GM12878 (cell line): Measurements from ENCODE around the gene ODAD4. TPM values are rescaled to one million over a fixed set of nuclear protein-coding genes. Genes with fewer than 3 reads are reported as not detected.

ENCODE experiments used
- ATF3 ChIP-seq: IDR thresholded peaks from 2 replicates; pipeline ENCODE4 v1.6.1; 2011; ENCODE audit warnings: low read depth, mild to moderate bottlenecking, low read length, moderate library complexity, borderline replicate concordance; ENCODE audit errors: extremely low read depth
- BHLHE40 ChIP-seq, 2 experiments: fragments of 450-650 bp in 1 of 2; IDR thresholded peaks; 2 replicates each; pipeline ENCODE4 v1.6.1; 2011 to 2017; ENCODE audit warnings: low read depth in 2 of 2, borderline replicate concordance in 1 of 2, improper control_type of control experiment in 1 of 2, low read length in 1 of 2, mild to moderate bottlenecking in 1 of 2
- E2F4 ChIP-seq: IDR thresholded peaks from 2 replicates; pipeline ENCODE4 v1.6.1; 2012; ENCODE audit warnings: low read depth, low read length, improper control_type of control experiment
- ELK1 ChIP-seq: IDR thresholded peaks from 2 replicates; pipeline ENCODE4 v1.6.1; 2012; ENCODE audit warnings: low read depth, low read length, improper control_type of control experiment
- EP300 ChIP-seq, 2 experiments: fragments of 150-350 bp in 1 of 2; IDR thresholded peaks; 2 replicates each; pipeline ENCODE4 v1.6.1; 2011 to 2012; ENCODE audit warnings: low read depth in 2 of 2, low read length in 2 of 2, borderline replicate concordance in 1 of 2, improper control_type of control experiment in 1 of 2, inconsistent platforms in 1 of 2; ENCODE audit not compliant: control insufficient read depth in 1 of 2
- ESRRA ChIP-seq: IDR thresholded peaks from 2 replicates; pipeline ENCODE4 v1.6.1; 2012; ENCODE audit warnings: mild to moderate bottlenecking, low read length, improper control_type of control experiment
- FOXK2 ChIP-seq: fragments of 450-650 bp; IDR thresholded peaks from 2 replicates; pipeline ENCODE4 v1.6.1; 2017; ENCODE audit warnings: mild to moderate bottlenecking, moderate library complexity
- IRF4 ChIP-seq: IDR thresholded peaks from 2 replicates; pipeline ENCODE4 v1.6.1; 2011; ENCODE audit warnings: low read depth, low read length
- KLF5 ChIP-seq: fragments of 450-650 bp; IDR thresholded peaks from 2 replicates; pipeline ENCODE4 v1.6.1; 2014; ENCODE audit warnings: mild to moderate bottlenecking; ENCODE audit not compliant: partially characterized antibody
- NFXL1 ChIP-seq: fragments of 450-650 bp; IDR thresholded peaks from 2 replicates; pipeline ENCODE4 v1.6.1; 2017; ENCODE audit warnings: antibody characterized with exemption, mild to moderate bottlenecking, borderline replicate concordance
- POLR2AphosphoS2 ChIP-seq: IDR thresholded peaks from 2 replicates; pipeline ENCODE4 v1.6.1; 2011; ENCODE audit warnings: low read depth, mild to moderate bottlenecking, low read length, improper control_type of control experiment, moderate library complexity
- RAD21 ChIP-seq: IDR thresholded peaks from 2 replicates; pipeline ENCODE4 v1.6.1; 2011; ENCODE audit warnings: mild to moderate bottlenecking, low read depth, low read length, moderate library complexity; ENCODE audit not compliant: insufficient read depth
- RCOR1 ChIP-seq: conservative IDR thresholded peaks from 2 replicates; pipeline ENCODE4 v1.6.1; 2012; ENCODE audit warnings: low read depth, low read length, improper control_type of control experiment
- RUNX3 ChIP-seq: IDR thresholded peaks from 2 replicates; pipeline ENCODE4 v1.6.1; 2012; ENCODE audit warnings: low read length, inconsistent platforms
- SIX5 ChIP-seq: IDR thresholded peaks from 2 replicates; pipeline ENCODE4 v1.6.1; 2011; ENCODE audit warnings: mild to moderate bottlenecking, low read depth, low read length, moderate library complexity; ENCODE audit not compliant: severe bottlenecking
- SMAD5 ChIP-seq: IDR thresholded peaks from 2 replicates; pipeline ENCODE4 v1.6.1; 2016; ENCODE audit warnings: antibody characterized with exemption, low read depth
- SREBF1 ChIP-seq: IDR thresholded peaks from 2 replicates; pipeline ENCODE4 v1.6.1; 2012; ENCODE audit warnings: mild to moderate bottlenecking, low read length
- TARDBP ChIP-seq: IDR thresholded peaks from 2 replicates; pipeline ENCODE4 v1.6.1; 2016; ENCODE audit warnings: borderline replicate concordance
- TCF3 ChIP-seq: IDR thresholded peaks from 2 replicates; pipeline ENCODE4 v1.6.1; 2012; ENCODE audit warnings: low read depth, mild to moderate bottlenecking, low read length, borderline replicate concordance; ENCODE audit not compliant: insufficient read depth
- USF2 ChIP-seq: IDR thresholded peaks from 2 replicates; pipeline ENCODE4 v1.6.1; 2011; ENCODE audit warnings: low read depth, low read length, improper control_type of control experiment, borderline replicate concordance
- ZNF24 ChIP-seq: fragments of 450-650 bp; IDR thresholded peaks from 2 replicates; pipeline ENCODE4 v1.6.1; 2017; ENCODE audit warnings: antibody characterized with exemption, mild to moderate bottlenecking
- ZNF687 ChIP-seq: fragments of 450-650 bp; IDR thresholded peaks from 2 replicates; pipeline ENCODE4 v1.6.1; 2017; ENCODE audit warnings: mild to moderate bottlenecking, moderate library complexity
- polyA plus RNA-seq, 11 experiments: library from polyadenylated mRNA; depleted of rRNA in 4 of 11; unstranded in 6 of 11; stranded (reverse) in 5 of 11; fragments of >200 nt; fragmentation: Nextera tagmentation in 4 of 11; fragmentation: Illumina TruSeq in 1 of 11; extraction: Ambion mirVana in 4 of 11; extraction: Trizol in 1 of 11; gene quantifications; 1 replicate in 1 of 11; 2 replicates in 10 of 11; pipeline versions ENCODE4 v1.2.1 to v1.2.3, GENCODE V29; 2011 to 2016; ENCODE audit warnings: inconsistent platforms in 2 of 11, missing spikeins in 2 of 11, low read depth in 1 of 11
- total RNA-seq, 4 experiments: library from RNA; depleted of rRNA in 3 of 4; stranded (reverse); fragments of >200 nt in 3 of 4; fragmentation: Illumina TruSeq in 1 of 4; extraction: Trizol in 1 of 4; gene quantifications; 2 replicates each; pipeline versions ENCODE4 v1.2.1 to v1.2.3, GENCODE V29; 2013 to 2021

The ODAD4 gene
- total and polyA plus RNA-seq, 10 of the 15 experiments (the other 5 are each of a cell fraction or from before 2014, with no cell fraction given) = 0.10 to 0.73 (median 0.35) TPM

- TF ChIP-seq ATF3 = no peak
- TF ChIP-seq IRF4 = no peak
- TF ChIP-seq NFXL1 = no peak
- no peak for TF ChIP-seq POLR2AphosphoS2
- TF ChIP-seq TCF3 = no peak
- peak; percentile 4 for TF ChIP-seq USF2
- TF ChIP-seq SIX5 = peak; percentile 90
- TF ChIP-seq RUNX3 = no peak
- TF ChIP-seq SMAD5 = peak; percentile 50; the same call in 1 of the 2 replicates
- 0 out of 2 replicates have a peak, but pooled peaks have one; percentile 53 for TF ChIP-seq RCOR1
- TF ChIP-seq ZNF687 = no peak
- no peak; a peak in 1 of 4 replicates for TF ChIP-seq BHLHE40 (IDR thresholded peaks at IDR 0.05; ENCODE audit: borderline replicate concordance in 1 of 2, low read depth in 2 of 2, low read length in 1 of 2)
- peak; percentile 79 for TF ChIP-seq SREBF1
- TF ChIP-seq ESRRA = no peak
- no peak for TF ChIP-seq ZNF24
- no peak for TF ChIP-seq RAD21
- TF ChIP-seq EP300 (IDR thresholded peaks at IDR 0.05; ENCODE audit: borderline replicate concordance in 1 of 2, control insufficient read depth in 1 of 2, low read depth in 2 of 2, low read length in 2 of 2) = no peak
- no peak for TF ChIP-seq KLF5
- TF ChIP-seq ELK1 = 0 out of 2 replicates have a peak, but pooled peaks have one; percentile 47
- no peak for TF ChIP-seq FOXK2
- TF ChIP-seq E2F4 = no peak
- 0 out of 2 replicates have a peak, but pooled peaks have one; percentile 73 for TF ChIP-seq TARDBP
Observed at GRCh38 chr17:41918314-41919164, 11.9 kb upstream of the ODAD4 start, which contains the start of gene ACLY (continued).
